Left renal pelvis (tissue), 4 donors: Measurements from ENCODE around the gene NEURL1B. TPM values are rescaled to one million over a fixed set of nuclear protein-coding genes. Genes with fewer than 3 reads are reported as not detected.
"Not testable (repeated sequence)": the region's sequence is repeated elsewhere in the genome, so short reads cannot be mapped to it uniquely, and the experiment has no call there.

Experiments used
- DNase-seq, 4 donors: peaks; one replicate each; pipeline ENCODE4 v3.0.0-alpha.2; 2013; ENCODE audit warnings: low read depth in 4 of 4, low spot score in 3 of 4
- polyA plus RNA-seq, 4 donors: library from polyadenylated mRNA; unstranded; fragments of 120-200 nt; gene quantifications; one replicate each; pipeline ENCODE4 v1.2.1, GENCODE V29; 2013; ENCODE audit not compliant: insufficient read length in 4 of 4

Gene NEURL1B
- polyA plus RNA-seq, 4 donors, result 14.8 to 16.1 (median 15.4) TPM

DNA sequence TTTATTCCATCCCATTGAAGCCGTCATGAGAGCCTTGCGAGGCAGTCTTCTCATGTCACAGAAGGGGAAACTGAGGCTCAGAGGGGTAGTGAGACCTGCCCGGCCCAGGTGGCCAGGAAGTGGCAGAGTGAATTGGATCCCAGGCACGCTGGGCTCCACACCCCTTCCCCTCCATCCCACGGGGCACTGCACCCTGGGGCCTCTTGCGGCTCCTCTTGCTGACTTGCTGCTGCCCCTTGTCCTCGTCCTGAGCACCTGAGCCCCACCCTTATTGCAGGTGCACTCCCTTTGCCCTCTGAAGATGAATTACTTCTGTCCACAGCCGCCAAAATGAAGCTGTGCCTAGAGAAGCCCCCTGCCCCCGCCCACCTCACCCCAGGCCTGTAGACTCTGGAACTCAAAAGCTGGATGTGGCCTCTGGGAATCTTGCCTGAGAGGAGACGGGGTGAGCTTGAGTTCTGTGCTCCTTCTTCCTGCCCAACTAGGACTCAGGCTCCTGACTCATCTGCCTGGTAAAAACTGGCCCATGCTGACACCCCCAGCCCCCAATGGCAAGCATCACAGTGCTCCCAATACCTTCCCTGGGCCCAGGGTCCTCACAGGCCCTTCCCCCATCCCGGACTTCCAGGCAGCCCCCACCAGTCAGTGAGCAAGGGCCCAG lies 6.4 kb downstream of the NEURL1B start:
- DNase-seq, result no peak

DNA sequence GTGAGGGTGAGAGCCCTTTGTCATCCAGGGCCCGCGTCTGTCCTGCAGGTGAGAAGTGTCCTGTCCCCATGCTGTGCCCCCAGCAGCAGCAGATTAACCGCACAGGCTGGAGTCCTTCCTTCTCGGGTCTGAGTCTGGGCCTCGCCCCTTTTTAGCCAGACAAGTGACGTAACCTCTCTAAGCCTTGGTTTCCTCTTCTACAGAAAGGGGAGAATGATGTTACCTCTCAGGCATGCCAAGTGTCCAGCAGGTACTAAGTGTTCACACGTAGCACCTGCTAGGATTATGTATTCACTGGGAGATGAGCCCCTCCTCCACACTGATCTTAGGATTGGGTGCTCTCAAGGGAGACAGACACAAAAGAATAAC lies 6.9 kb downstream of the NEURL1B start:
- no peak for DNase-seq

DNA sequence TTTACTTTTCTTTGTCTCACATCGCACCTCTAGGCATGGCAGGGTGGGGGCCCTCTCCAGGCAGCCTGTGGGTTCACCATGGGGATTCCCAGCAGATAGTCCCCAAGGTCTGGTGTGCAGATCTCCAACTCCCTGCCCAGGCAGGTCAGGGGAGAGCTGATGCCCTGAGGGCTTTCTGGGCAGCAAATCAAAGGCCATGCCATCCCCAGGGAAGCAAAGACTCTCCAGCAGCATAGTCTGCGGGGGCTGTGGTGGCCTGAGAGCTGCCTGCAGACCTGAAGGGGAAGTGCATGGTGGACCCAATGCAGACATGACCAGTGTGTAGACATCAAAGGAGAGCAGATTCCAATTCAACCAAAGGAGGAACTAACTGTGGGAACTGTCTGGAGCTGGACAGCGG lies 7.7 kb downstream of the NEURL1B start:
- no peak for DNase-seq

DNA sequence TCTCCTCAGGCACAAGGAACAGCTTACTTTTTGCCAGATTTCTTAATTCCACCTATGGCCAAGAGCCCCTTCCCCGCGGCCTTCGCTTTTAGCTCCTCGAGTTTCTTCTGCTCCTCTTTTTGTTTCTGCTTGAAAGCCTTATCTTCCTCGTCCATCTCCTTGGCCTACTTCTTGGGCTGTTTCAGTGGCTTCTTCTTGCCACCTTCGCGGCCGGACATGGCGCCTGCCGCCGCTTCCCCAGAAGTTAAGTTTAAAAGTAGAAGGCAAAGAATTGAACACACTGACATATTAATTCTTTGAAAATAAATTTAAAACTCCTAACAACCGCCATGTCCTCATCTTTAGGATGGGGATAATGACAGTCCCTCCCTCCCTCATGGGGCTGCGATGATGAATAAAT lies 15.4 kb downstream of the NEURL1B start:
- not testable (repeated sequence) for DNase-seq

DNA sequence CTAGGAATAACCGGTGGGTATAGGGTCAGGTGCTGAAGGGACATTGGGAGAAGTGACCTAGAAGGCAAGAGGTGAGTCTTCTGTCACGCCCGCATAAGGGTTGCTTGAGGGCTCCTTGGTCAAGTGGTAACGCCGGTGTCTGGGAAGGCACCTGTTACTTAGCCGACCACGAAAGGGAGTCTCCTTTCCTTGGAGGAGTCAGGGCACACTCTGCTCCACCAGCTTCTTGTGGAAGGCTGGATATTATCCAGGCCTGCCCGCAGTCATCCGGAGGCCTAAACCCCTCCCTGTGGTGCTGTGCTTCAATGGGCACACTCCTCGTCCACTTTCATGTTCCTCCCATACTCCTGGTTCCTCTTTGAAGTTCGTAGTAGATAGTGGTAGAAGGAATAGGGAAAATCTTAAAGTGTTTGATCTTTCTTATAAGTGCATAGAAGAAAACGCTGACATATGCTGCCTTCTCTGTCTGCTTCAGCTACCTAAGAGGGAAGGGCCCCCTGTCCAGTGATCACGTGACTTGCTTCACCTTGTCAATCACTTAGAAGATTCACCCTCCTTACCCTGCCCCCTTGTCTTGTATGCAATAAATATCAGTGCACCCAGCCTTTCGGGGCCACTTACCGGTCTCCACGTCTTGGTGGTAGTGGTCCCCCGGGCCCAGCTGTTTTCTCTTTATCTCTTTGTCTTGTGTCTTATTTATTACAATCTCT lies 16.6 kb downstream of the NEURL1B start:
- DNase-seq, result not testable (repeated sequence)

DNA sequence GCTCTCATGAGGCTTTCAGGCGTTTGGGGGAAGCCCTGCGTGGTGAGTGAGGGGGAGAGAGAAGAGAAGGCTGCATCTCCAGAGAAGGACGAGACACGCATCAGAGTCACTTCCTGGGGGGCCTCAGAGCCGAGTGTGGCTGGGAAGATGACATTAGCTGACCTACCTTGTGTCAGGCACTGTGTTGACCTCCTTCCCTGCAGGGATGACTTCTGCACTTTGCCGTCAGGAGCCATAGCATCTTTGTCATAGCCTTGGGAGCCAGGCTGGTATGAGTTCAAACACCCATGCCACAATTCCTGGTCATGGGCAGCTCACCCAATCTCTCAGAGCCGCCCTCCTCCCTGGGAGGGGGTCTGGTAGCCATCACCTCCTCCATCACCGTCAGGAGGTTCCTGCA lies 17.3 kb downstream of the NEURL1B start:
- no peak for DNase-seq

DNA sequence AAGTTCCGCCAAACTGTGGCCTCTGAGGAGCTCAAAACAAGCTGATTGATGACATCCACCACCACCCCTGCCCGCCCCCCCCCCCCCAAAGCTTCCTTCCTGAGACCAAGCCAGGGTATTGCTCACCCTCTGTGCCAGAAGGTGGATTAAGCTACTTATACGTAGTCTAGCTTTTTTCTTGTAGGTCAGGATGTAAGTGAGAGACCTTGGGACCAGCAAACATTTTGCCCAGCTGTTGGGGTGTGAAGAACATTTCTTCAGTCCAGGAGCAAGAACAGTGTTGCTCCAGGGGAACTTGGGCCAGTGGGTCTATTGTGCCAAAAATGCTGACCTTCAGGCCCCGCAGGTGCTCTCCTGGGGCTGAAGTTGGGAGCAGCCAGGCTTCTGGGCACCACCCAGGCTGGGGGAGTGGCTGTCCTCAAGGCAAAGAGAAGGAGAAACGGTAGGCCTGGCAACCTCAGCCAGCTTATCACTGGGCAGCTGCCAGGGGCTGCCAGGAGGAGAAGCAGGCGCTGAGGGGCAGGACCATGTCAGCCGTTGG lies 18.0 kb downstream of the NEURL1B start:
- no peak for DNase-seq

DNA sequence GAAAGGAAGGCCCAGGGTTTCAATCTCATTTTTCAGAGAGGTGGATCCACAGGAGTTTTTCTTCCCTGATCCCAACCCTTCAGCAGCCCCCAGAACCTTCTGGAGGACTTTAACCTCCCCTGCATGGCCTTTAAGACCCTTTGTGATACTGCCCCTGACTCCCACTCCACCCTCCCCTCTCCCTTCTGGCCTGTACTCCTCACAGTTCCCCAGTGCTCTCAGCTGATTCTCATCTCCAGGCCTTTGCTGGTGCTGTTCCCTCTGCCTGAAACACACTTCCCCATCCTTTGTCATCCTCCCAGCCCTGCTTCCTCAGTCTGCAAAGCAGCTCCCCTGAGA lies 18.5 kb downstream of the NEURL1B start:
- no peak for DNase-seq

DNA sequence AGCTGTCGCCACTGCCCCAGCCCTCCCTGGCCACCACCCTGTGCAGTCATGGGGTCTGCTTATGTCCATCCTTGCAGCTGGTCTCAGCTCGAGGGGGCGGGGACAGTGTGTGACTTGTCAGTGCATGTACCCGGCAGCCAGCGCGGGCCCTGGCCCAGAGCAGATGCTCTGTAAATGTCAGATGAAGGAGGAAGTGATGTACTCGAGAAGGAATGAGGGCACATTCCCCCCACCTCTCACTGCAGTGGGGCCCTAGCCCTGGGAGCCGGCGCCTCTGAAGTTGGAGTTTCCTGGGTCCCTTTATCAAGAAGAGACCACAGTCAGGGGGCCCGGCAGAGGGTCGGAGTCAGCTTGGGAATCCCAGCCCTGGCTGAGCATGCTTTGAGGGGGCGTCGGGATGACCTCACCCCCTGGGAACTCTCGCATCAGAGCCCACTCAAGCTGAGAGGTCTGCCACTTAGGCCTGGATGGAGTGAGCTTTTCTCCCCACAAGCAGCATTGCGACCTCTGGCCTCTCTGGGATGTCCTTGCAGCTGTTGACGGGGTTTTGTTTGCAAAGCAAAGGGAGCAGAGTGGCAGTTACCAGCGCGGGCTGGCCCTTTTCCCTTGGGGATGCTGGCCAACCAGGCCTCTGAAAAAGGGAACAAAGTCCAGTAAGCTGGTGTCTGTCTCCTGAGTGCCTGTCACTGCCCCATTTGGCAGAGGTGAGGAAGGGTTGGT lies 19.0 kb downstream of the NEURL1B start:
- DNase-seq, result no peak

DNA sequence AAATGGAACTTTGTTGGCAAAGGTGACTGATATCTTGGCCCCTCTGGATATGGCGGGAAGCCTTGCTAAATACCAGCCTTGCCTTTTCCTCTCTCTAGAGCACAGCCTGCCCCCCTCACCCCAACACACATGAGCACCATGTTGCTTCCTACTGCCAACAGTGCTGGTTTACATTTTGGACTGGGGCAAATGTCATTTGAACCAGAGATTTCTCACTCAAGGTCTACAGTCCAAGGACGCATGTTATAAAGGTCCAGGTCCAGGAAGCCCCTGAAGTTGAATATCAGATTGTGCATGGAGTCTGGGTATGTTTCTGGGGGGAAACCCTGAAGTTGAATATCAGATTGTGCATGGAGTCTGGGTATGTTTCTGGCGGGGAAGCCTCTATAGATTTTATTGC lies 19.9 kb downstream of the NEURL1B start:
- no peak for DNase-seq

DNA sequence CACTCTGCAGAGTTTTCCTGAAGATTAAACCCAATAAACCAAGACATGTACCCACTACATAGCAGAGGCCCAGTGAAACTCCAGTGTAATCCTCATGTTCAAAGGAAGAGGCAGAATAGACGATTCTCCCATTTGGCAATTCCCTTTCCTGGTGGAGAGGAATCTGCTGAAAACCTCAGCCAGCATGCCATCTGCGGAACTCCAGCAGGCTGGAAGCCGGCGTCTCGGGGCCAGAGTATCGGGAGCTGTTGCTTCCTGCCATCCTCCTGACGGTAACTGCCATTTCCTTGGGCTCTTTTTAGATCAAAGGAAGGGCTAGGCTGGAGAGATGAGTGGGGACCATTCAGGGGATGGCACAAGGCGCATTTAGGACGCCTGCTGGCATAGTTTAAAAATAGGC lies 20.5 kb downstream of the NEURL1B start:
- no peak for DNase-seq

DNA sequence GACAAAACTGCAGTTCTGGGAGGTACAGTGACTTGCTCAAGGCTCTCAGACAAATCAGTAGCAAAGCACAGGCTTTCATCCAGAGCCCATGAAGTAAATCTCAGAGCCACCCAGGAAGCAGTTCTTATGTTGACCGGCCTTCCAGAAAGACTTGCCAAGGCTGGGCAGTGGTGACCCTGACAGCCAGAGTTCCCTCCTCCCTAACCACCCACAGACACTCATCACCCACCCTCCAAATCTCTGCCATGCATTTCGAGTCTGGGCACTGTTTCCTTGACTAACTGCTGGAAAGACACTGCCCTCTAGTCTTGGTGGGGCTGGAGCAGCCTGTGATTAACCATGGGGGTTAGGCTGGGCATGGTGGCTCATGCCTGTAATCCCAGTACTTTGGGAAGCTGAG lies 21.5 kb downstream of the NEURL1B start:
- DNase-seq, result no peak

DNA sequence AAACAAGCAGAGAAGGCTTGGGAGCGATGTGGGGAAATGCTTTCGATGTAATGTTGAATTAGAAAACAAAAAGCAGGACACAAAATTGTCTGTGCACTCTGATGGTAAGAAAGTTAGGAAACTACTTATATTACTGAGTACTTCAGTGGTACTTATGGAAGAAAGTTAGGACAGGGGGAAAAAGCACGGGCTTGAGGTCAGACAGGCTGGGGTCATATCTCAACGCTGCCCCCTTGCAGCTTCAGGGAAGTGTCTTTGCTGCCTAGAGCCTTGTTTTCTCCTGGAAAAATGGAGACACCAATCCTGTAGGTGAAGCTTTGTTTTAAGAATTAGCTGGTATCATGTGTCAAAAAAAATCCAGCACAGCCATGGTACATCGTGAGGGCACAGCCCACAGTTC lies 23.0 kb downstream of the NEURL1B start:
- no peak for DNase-seq

DNA sequence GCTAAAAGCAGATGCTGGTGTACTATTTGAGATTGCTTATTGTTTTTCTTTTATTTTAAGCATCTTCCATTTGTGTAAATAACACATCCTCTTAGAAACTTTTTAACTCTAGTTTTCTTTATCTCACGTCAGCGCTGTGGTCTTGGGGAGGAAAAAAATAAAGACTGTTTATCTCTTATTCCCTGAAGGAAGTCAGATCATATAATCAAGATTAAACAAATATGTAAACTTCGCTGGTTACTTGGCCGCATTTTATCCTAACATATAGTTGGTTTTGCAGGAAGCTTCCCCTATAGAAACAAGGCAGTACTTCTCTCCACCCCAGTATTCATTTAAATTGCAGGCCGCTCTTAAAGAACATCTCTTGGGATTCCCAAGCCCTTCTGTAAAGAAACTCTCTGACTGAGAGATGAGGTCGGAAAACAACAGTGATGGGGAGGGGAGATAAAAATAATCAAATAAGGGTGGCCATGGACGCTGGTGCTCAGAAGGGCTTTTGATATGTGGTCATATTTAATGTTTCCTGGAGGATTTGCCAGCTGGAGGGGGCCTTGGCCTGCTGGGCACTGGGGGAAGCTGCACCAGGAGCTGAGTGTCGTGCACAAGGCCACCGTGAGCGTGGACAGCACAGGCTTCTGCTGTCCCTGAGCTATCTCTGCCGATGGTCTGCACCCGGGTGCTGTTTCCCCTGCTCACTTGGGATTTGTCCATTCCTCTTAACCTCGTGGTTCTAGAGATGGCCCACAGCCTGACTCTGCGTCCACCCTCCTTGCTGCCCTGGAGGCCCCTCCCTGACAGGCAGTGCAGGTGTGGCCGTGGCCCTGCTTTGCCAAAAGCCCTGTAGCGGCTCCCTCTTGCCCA lies 23.8 kb downstream of the NEURL1B start:
- DNase-seq, result no peak

DNA sequence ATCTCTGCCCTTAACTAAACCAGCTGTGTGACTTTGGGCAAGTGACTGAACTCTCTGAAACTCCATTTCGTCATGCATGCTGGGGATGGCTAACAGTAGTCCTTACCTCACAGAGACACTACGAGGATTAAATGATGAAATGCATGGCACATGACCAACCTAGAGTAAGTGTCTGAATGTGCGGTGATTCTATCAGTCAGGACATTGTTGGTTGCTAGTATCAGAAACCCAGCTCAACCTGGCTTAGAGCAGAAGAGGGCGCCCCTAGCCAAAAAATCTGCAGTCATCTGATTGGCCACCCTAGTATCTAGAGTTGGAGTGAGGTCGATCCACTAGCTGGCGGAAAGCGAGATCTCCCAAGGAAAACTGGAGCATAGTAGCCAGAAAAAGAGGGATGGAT lies 25.2 kb downstream of the NEURL1B start:
- DNase-seq, result no peak

DNA sequence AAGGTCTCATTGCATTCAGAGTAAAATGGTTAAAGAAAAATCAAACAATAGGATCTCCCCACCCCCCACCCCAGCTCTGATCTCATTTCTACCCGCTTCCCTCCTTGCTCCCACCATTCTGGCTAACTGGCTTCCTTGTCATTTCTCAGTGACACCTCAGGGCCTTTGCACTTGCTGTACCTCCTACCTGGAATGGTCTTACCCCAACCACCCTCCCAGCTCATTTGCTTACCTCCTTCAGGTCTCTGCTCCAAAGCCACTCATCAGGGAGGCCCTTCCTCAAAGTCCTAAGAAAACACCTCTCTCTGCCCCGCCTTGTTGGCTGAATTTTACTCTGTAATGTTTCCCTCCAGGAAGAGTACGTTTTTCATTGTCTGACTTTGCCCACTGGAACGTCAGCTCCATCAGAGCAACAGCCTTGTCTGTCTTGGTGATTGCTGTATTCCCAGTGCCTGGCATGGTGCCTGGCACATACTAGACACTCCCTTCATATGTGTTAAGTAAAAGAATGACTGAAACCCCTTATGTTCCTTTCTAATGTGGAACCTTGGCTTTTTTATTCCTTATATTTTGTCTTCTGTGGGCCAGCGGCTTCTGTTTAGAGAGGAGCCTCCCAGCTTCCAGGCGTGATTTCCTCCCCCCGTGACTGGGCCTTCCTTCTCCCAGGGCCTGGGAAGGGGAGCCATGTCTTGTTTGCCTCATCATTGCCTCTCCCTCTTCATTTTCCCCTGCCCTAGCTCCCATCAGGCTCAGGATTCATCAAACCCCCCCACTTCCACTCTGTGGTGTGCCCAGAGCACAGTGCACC lies 26.9 kb downstream of the NEURL1B start:
- DNase-seq, result no peak

DNA sequence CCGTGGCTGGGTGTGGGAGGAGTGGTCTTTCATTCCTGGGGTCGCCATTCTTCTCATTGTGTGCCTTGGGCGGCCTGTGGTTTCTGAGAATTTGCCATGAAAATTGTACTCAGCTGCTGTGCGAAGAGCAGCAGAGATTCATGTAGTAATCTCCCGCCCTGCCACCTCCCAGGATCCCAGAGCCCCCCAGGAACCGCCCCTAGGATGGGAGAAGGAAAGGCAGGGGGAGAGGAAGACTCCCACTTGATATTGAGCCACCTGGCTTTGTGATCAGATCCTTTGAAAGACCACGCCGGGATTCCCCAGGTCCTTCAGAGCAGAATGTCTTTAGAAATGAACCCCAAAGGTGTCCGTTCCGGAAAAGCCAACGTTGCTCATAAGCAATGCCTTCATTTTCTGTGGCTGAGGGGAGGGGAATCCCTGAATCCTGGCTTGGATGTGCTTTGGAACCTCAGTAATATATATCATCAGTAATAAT lies 27.6 kb downstream of the NEURL1B start:
- DNase-seq, result no peak

DNA sequence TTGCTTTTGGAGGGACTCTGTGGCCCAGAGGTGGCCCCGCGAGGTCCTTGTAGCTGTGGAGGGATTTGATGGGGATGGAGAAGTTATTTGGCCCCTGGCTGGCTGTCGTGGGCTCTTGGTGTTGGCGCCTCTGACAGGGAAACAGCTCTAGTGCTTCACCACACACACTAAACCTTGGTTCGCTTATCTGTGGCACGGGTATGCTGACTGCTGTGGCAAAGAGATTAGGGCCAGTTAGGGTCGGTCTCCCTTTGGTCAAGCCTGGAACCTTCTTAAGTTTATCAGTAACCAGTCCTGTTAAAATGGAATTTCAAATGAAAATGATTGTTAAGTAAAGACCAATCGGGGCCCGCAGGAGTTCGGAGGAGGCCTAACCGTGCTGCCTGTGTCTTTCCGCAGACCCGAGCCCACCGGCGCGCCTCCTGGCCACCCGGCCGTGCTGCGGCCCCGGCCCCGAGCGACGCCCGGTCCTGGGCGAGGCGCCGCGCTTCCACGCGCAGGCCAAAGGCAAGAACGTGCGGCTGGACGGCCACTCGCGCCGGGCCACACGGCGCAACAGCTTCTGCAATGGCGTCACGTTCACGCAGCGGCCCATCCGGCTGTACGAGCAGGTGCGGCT lies 28.4 kb downstream of the NEURL1B start:
- no peak for DNase-seq

DNA sequence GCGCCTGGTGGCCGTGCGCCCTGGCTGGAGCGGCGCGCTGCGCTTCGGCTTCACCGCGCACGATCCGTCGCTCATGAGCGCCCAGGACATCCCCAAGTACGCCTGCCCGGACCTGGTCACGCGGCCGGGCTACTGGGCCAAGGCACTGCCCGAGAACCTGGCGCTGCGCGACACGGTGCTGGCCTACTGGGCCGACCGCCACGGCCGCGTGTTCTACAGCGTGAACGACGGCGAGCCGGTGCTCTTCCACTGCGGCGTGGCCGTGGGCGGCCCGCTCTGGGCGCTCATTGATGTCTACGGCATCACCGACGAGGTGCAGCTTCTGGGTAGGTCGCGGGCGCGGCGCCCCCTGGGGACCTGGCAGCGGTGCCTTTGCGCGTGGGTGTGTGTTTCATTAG lies 28.9 kb downstream of the NEURL1B start:
- DNase-seq, result no peak
